GM19324 (cell line): Measurements from ENCODE around the gene RALBP1.

Experiments used
- ATAC-seq: cut with Tn5 transposase; IDR thresholded peaks from one replicate; pipeline ENCODE4 v1.9.1; 2021; ENCODE audit warnings: mild to moderate bottlenecking, moderate library complexity; ENCODE audit not compliant: unreplicated experiment, low FRiP score

RALBP1 gene

DNA sequence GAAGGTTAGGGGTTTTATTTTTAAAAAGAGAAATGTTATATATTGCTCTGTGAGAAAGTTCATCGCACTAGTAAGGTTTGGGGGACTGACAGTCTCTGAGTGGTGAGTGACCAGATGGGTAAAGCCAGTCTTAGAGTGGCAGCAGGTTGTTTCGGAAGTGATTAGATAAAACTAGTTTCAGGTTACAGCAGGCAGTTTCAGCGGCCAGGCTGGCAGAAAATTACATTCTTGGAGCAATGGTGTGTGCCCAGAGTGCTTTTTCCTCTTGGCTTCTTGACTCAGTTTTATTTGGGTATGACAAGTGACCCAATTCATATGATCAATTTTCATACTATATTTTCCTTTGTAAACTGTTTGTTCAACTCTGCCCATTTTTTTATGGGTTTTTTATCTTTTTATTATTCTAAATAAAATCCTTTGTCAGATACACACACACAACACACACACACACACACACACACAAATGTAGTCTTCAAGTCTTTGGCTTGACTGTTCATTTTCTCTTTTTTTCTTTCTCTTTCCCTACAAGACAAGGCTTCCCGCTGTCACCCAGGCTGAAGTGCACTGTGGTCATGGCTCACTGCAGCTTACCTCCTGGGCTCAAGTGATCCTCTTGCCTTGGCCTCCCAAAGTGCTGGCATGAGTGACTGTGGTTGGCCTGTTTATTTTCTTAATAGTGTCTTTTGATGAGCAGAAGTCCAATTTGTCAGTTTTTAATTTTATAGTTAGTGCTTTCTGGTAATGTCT is 30.9 kb downstream of the RALBP1 start:
- ATAC-seq, result no peak

- no peak for ATAC-seq
These were observed 32.3 kb downstream of the RALBP1 start for GRCh38 chr18:9507565-9508088.

- no peak for ATAC-seq
These were observed 33.2 kb downstream of the RALBP1 start for GRCh38 chr18:9508446-9509025.

GRCh38 chr18:9513971-9514512 is 38.7 kb downstream of the RALBP1 start:
- no peak for ATAC-seq

DNA sequence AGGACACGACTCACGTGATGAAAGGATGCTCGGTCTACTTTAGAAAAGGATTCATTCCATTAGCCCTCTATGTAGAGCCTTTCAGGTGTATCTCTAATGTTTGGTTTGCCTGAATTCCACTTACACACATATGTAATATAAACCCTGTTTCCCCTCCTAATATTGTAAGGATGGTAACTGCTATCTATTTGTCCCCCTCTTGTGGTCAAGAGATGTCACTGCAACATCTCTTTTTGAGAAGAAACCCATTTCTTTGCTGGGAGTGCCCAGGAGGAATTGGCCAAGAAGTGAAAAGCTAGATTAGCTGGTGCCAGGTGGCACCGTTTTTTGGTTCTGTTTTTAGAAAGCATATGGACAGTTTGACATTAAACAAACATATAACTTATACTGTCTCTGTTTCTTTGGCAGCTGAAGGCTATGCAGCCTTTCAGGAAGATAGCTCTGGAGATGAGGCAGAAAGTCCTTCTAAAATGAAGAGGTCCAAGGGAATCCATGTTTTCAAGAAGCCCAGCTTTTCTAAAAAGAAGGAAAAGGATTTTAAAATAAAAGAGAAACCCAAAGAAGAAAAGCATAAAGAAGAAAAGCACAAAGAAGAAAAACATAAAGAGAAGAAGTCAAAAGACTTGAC is 41.2 kb downstream of the RALBP1 start:
- no peak for ATAC-seq

DNA sequence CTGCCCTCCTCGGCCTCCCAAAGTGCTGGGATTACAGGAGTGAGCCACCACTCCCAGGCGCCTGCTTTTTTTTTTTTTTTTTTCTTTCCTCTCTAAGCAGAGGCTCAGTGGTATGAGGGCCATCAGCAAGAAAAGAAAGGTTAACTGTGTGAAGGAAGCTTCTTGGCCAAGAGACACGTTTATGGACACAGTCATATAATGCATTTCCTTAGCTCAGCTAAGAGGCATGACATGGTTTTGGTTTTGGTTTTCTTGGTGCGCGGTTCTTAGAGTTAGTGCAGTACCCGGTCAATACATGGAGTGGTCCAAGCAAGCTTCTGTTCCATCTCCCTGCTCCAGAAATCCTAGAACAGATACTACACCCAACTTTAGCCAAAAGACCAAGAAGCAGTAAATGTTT is 42.6 kb downstream of the RALBP1 start:
- no peak for ATAC-seq

DNA sequence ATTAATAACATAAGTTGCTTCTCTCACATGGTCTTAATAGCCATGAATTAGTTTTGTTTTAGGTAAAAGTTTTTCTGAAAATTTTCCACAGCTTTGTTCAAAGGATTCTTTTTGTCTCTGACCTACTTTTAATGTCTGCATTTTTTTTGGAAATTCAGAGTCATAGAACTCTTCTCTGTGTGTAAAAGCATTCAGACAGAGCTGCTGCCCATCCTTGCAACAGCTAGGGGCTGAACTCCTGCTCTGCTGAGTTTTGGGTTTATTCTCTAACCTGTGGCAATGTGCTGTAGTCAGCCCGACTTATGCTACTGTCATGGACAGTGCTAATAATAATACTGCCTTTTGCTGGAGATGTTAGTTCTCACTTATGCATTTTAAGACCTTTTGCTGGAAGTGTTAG is 44.1 kb downstream of the RALBP1 start:
- no peak for ATAC-seq

DNA sequence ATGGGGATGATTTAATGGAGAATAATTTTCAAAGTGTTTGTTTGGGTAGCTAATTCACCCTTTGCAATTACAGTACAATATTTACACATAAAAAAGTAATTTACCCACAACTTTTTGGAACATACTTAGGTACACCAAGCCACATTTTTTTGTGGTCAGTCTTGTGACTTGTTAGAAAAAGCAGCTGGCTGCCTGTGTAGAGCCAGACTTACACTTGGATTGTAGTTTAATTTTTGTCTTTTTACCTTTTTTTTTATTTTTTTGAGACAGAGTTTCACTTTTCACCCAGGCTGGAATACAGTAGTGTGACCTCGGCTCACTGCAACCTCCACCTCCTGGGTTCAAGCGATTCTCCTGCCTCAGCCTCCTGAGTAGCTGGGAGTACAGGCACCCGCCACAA is 45.4 kb downstream of the RALBP1 start:
- no peak for ATAC-seq

GRCh38 chr18:9521770-9522169 is 46.5 kb downstream of the RALBP1 start:
- no peak for ATAC-seq

DNA sequence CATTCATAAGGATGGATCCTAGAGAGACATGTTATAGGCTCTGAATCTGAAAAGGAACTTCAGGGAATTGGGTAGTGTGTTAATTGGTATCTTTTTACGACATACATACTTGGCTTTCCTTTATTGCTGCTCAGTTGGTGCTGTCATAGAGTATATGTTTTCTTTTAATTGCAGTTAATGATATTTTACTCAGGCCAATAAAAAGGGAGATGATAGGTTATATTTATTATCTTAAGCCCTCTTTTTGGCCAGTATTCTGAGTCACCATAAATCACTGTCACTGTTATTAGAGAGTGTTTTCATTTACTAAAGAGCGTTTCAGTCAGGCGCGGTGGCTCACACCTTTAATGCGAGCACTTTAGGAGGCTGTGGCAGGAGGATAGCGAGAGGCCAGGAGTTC is 47.6 kb downstream of the RALBP1 start:
- no peak for ATAC-seq

GRCh38 chr18:9526458-9526857 is 51.1 kb downstream of the RALBP1 start:
- no peak for ATAC-seq

- no peak for ATAC-seq
These were observed 55.1 kb downstream of the RALBP1 start for GRCh38 chr18:9530226-9531009.

DNA sequence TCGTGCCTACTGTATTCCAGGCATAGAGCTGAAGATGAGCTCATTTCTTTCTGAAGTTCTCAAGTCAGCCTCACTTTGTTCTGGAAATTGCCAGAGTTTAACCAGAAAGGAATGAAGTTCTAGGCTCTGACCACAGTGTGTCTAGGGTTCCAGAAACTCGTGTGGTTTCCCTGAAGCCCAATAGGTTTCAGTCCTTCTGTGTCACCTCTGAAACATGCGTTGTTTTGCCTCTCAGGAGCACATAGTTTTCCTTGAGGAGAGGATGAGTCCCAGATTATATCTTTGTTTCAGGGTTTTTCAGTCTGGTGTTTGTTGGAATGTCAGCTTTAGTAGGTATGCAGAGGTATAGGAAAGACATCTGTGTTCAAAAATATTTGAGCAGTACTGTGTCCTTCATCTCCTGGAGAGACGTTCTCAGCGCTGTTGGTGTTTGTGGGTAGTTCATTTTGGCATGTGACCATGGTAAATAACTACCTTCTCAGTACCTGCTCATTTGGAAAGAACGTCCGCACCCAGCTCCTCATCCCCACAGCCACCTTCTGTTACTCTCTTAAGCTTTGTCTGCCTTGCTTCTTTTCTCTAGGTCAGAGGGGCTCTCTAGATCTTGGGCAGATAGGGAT is 56.6 kb downstream of the RALBP1 start:
- ATAC-seq, result no peak

DNA sequence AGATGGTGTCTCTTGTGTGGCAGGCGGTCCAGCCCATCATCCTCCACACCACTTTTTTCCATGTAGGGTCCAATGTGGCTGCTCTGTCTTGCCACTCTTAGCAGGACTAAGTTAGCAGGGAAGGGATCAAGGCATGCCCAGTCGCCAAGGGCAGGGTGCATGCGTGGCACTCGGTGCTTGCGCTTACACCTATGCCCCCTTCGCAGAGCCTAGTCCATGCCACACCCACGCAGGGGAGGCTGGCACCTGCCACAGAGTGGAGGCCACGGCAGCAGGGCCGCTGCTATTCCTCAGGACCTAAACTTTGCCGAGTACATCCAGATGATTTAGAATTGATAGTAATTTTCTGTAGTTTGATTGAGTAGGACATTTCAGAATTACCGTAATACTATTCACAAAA is 59.5 kb downstream of the RALBP1 start:
- no peak for ATAC-seq

DNA sequence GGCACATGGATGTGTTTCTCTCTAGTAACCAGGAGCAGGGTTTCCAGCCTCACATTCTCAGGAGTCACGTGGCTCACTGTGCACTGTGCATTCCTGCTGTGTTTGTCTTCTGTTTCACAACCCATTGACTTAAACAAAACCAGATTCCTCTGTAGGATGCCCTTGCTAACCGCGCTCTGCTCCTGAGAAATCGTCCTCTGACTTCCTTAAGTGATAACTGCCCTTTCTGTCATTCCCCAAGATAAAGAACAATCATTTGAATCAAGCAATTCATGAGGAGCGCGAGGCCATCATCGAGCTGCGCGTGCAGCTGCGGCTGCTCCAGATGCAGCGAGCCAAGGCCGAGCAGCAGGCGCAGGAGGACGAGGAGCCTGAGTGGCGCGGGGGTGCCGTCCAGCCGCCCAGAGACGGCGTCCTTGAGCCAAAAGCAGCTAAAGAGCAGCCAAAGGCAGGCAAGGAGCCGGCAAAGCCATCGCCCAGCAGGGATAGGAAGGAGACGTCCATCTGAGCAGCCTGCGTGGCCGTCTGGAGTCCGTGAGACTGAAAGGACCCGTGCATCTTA is 60.2 kb downstream of the RALBP1 start:
- no peak for ATAC-seq

DNA sequence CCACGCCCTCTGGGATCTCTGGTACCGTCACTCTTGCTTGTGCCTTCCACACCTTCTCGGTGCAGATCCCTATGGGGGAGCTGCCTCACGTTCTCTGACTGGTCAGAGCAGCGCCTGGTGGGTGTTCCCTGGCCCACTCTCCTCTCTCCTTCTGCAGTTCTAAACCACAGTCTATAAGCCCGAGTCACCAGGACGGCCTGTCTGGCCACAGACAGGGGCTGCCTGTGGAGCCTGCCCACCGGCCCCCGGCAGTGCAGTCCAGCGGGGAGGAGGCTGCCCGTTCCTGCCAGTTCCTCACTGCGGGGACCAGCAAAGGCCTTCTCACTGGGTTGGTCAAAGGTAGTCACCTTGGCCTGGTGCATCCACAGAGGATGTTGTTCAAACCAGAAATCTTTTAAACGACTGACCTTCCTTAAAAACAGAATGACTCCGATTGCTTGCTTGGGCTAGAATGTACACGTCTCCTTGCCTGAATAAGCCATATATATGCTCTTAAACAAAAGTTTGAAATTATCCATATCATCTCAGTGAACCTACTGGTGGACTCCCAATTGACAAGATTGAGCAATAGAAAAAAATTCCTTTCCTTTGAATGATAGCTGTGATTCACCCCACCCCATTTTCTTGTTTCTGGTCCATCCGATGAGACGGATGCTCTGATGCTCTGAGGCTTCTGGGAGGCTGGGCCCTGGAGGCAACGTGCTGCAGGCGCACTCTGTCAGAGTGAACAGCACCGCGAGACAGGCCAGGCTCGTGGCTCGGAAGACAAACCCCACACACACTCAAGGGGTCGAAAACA is 61.2 kb downstream of the RALBP1 start:
- ATAC-seq, result no peak

- ATAC-seq, result no peak
These were observed 62.4 kb downstream of the RALBP1 start for GRCh38 chr18:9537677-9538076.

GRCh38 chr18:9539283-9539682 is 64.0 kb downstream of the RALBP1 start:
- ATAC-seq, result no peak

DNA sequence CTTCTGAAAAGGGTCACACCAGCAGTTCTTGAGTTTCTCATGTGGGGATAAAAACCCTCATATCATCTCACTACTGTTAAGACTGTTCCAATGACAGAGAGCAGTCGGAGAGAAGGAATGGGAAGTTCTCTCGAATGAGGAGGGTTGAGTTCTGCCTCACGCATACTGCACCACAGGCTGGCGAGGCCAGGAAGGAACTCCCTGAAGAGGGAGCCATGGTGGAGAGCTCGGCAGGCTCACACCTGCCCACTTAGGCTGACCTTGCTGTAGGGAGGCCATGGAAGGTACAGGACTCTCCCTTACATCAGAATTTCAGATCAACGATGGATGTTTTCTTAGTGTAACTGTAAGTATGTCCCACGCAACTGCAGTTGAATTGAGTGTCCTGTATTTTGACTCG is 64.6 kb downstream of the RALBP1 start:
- no peak for ATAC-seq
